ENCODE measurements around the gene SLC35F3. TPM values are rescaled to one million over a fixed set of nuclear protein-coding genes. Genes with fewer than 3 reads are reported as not detected.
"Not testable (repeated sequence)": the region's sequence is repeated elsewhere in the genome, so short reads cannot be mapped to it uniquely, and the experiment has no call there.

Gene SLC35F3
- total RNA-seq (2014; rRNA removed; shearing (Covaris generic)): 7.3 and 8.1 TPM in 2 replicates
- polyA plus RNA-seq (2015; cell fraction: cytosol; rRNA removed): 7.2 and 7.6 TPM in 2 replicates
- polyA plus RNA-seq (2015; cell fraction: nucleus; rRNA removed): 8.0 and 8.2 TPM in 2 replicates

DNA sequence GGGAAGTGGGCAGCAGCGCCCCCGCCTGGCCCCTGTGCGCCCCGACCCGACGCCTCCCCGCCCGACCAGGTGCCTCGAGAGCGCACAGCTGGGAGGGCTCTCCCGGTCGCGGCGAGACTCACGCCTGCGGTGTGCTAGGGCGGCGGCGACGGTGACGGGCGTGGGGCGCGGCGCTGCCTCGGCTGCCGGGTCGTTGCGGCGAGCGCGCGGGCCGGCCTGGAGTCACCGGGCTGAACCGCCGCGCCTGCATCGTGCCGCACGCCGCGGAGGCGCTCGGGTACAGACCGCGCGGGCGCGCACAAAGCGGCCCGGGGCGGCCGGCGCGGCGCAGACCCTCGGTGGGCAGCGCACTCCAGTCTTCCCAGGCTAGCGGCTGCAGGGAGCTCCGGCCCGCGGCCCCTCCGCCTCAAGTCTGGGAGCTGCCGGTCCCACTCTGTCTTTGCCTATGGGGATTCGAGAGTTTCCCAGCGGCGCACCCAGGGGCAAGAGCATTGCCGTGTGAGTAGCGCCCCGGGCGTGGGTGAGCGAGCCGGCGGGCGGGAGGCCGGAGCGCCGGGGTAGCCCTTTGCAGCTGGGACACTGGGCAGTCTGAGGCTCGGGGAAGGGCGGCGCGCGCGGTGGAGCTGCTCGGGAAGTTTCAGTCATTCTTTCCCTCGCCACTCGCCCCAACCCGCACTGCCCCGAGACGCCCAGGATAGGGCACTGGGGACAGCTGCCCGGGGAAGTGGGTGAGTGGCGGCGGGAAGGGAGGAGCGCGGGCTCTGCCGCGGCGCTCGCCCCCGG, at the start of gene SLC35F3:
Gene SLC35F3, plus strand, starts transcription at position 44 of the 783 bp plus-strand sequence.
- peak; percentile 49 for DNase-seq (ENCODE audit: low read depth)

DNA sequence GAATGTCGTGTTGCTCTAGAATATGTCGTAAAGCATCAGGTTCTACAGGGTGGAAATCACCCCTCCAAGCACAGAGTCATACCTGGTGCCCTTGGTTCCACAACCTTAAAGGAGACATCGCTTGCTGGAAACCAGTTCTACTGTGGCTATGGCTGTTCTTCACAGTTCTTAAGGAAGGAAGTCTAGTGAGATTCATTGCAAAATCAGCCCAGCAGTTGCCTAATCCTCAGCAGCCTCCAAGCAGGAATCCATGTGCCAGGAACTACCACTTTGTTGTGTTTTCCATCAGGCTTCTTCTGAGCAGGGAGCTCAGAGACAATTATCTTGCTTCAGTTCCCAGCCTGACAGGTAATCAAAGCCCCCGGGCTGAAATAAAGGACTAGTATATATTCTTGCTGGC, 45.0 kb upstream of the SLC35F3 start:
- no peak for DNase-seq (ENCODE audit: low read depth)

DNA sequence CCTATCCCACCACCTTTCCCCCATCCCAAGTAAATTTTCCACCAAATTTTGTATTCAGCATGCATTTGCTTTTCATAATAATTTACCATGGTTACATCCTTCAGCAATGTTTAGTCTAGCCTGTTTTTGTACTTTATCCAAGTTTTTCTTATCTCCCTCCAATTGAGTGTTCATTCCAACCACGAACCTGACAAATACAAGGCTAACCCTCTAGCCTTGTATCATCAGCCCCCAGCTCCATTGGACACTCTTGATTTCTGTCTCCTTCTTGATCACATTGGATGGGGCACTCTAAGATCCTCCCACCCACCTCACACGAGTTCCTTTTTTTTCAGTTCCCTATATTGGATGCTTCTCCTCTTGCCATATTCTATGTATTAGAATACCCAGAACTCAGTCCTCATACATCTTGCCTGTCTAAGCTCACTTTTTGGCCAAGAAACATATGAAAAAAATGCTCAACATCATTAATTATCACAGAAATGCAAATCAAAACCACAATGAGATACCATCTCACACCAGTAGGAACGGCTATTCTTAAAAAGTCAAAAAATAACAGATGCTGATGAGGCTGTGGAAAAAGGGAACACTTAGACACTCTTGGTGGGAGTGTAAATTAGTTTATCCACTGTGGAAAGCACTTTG, 40.5 kb upstream of the SLC35F3 start:
- no peak for DNase-seq (ENCODE audit: low read depth)

DNA sequence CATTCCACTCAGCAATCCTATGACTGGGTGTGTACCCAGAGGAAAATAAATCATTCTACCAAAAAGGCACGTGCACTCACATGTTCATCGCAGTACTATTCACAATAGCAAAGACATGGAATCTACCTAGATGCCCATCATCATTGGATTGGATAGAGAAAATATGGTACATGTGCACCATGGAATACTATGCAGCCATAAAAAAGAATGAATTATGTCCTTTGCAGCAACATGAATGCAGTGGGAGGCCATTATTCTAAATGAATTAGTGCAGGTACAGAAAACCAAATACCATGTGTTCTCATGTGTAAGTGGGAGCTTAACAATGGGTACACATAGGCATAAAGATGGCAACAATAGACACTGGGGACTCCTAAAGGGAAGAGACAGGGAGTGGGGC, 39.9 kb upstream of the SLC35F3 start:
- no peak for DNase-seq (ENCODE audit: low read depth)

DNA sequence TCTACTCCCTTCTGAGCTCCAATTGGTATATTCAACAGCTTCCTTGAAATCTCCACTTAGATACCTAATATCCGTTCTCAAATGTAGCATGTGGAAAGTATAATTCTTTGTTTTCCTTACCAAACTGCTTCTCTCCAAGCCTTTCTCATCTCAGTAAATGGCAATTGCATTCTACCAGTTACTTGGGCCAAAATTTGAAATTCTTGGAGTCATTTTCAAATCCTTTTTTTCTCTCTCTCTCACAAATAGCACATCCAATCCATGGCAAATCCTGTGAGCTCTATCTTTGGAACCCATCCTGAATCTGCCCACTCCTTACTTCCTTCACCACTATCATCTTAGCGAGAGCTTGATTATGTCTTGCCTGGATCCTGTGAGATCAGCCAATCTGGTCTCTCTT, 39.3 kb upstream of the SLC35F3 start:
- DNase-seq (ENCODE audit: low read depth): no peak

DNA sequence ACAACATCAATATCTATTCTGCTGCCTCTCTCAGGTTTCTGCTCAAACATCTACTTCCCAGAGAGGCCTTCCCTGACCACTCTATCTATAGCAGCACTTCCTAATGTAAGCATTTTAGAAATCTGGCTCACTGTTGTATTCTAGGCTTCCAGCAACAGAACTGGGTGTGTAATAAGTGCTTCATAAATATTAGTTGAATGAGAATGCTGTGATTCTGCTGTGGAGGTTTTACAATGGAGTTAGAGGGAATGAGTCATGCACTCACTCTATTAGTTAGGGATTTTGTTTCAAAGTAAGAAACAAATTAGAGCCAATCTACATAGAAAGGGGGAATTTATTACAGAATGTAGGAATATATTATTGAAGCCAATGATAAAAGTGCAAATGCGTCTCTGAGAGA, 38.6 kb upstream of the SLC35F3 start:
- DNase-seq (ENCODE audit: low read depth): peak; percentile 7

DNA sequence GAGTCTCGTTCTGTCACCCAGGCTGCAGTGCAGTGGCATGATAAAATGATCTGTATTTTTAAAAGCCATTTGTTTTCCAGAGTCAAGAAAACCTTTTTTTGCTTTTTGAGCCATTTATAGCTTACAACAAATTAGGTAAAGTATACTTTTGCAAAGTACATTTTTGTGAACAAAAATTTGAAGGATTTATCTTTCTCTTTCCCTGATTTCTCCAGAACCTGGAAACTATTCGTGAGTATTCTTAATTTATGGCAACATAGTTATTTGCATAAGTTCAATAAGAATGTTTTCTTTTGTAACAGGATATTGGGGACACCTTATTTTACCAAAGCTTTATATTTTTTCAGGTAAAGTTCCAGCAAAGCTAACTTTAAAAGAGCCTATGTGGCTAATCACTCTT, 37.4 kb upstream of the SLC35F3 start:
- no peak for DNase-seq (ENCODE audit: low read depth)

DNA sequence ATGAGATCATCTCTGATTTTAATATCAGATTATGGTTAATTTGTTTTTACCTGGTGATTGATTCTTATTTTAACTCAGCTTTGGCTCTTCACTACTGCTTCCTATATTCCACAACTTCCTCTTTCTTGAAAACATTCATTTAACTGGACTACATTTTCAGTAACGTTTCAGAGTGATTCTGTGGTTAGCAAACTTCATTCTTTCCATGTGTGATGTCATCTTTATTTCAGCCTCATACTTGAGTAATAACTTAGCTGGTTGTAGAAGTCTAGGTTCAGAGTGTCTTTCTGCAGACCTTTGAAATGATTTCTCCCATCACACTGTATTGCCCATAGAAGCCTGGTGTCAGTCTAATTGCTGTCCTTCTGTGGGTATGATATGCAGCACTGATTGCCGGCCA, 36.0 kb upstream of the SLC35F3 start:
- DNase-seq (ENCODE audit: low read depth): peak; percentile 30

DNA sequence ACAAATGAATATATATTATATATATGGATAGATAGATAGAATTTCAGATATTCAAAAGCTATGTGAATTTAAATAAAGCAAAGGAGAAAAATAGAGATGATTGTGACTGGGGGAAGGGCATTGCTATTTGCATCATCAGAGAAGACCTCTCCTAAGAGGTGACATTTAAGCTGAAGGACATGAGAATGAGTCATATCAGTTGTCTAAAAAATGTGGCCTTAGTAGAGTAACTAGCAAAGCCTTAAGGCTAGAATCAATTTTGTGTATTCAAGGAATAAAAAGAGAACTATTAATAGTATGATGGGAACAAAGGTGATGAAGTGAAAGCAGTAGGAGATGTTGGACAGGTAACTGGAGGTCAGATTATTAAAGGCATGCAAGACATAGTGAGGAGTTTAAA, 34.8 kb upstream of the SLC35F3 start:
- no peak for DNase-seq (ENCODE audit: low read depth)

DNA sequence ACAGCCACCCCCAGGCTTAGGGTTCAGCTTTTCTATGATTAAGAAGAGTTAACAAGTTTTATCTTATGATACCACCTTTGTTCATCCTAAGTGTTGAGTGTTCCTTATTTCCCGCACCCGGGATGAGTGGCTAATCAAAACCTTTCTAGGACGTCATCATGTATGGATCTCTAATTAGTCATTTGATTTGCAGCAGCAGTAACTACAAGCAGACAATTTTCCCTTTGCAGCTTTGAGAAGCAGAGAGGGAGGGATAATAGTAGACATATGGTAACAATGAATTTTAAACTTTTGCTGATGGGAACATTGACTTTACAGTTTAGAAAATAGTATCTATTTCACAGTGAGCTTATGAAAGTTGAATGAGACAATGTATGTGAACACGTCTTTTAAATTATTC, 30.8 kb upstream of the SLC35F3 start:
- no peak for DNase-seq (ENCODE audit: low read depth)

DNA sequence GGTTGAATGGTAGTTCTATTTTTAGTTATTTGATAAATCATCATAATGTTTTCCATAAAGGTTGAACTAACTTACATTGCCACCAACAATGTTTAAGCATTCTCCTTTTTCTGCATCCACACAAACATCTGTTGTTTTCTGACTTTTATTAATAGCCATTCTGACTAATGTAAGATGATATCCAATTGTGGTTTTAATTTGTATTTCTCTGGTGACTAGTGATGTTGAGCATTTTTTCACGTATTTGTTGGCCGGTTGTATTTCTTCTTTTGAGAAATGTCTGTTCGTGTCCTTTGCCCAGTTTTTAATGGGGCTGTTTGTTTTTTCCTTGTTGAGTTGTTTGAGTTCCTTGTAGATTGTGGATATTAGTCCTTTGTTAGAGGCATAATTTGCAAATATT, 24.6 kb upstream of the SLC35F3 start:
- peak; percentile 11 for DNase-seq (ENCODE audit: low read depth)

DNA sequence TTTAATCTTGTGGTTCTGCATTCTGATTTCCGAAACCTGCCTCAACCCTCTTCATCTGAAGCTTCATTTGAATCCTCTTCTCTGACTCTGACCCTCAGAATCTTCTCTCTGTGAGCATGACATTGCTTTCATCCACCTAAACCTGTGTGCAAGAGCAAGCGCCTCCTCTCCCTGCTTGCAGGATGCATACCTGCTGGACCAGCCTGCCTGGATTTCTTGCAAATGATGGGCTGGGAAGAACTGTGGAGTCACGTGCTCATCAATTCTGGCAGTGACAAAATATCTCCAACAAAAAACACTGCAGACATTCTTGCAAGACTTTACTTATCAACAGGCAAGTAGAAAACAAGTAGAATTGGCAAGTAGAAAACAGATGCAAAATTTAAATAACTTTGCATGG, 20.8 kb upstream of the SLC35F3 start:
- DNase-seq (ENCODE audit: low read depth): no peak

DNA sequence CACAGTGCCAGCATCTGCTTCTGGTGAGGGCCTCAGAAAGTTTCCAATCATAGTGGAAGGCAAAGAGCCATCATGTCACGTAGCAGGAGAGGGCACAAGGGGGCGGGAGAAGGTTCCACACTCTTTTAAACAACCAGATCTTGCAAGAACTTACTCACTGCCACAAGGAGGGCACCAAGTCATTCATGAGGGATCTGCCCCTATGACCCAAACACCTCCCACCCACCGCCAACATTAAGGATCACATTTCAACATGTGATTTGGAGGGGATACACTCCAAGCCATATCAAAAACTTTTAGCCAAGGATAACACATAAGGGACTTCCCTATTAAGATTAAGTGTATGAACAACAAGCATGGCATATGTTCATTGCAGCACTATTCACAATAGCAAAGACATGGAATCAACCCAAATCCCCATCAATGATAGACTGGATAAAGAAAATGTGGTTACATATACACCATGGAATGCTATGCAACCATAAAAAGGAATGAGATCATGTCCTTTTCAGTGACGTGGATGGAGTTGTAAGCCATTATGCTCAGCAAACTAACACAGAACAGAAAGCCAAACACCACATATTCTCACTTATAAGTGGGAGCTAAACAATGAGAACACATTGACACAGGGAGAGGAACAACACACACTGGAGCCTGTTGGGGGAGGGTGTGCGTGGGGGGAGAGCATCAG, 19.9 kb upstream of the SLC35F3 start:
- DNase-seq (ENCODE audit: low read depth): peak; percentile 70

DNA sequence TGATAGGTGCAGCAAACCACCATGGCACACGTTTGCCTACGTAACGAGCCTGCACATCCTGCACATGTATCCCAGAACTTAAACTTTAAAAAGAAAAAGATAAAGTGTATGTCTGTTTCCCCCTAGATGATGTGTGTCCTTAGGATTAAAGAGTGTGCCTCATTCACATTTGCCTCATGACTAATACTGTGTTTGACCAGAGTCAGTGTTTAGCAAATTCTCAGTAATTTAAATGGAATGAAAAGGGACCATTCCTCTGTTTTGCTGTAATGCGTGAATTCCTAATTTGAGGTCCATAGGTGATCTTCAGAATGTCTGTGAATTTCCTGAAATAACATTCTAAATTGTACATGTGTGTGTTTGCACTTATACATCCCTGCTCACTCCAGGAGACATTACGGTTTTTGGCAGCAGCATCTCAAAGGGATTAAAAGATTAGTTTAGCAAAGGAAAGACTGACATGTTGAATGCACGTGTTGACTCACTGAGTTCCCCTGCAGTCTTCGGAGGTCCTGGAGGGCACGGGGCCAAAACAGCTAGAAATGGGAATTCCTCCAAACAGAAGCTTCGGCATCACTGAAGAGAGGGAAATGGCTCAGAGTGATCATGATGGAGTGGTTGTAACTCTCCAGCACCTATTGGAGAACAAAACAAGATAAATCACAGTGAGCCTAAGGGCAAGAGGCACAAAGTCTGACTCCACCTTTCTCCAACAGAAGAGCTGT, 19.1 kb upstream of the SLC35F3 start:
- peak; percentile 81 for DNase-seq (ENCODE audit: low read depth)

DNA sequence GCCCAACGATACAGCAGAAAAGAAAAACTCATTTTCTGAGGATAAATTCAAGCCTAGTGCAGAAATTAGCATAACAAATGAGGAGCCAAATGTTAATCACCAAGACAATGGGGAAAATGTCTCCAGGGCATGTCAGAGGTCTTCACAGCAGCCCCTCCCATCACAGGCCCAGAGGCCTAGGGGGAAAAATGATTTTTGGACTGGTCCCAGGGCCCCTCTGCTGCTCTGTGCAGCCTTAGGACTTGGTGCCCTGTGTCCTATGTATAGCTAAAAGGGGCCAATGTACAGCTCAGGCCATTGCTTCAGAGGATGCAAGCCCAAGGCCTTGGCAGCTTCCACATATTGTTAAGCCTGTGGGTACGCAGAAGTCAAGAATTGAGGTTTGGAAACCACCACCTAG, 13.3 kb upstream of the SLC35F3 start:
- DNase-seq (ENCODE audit: low read depth): not testable (repeated sequence)

DNA sequence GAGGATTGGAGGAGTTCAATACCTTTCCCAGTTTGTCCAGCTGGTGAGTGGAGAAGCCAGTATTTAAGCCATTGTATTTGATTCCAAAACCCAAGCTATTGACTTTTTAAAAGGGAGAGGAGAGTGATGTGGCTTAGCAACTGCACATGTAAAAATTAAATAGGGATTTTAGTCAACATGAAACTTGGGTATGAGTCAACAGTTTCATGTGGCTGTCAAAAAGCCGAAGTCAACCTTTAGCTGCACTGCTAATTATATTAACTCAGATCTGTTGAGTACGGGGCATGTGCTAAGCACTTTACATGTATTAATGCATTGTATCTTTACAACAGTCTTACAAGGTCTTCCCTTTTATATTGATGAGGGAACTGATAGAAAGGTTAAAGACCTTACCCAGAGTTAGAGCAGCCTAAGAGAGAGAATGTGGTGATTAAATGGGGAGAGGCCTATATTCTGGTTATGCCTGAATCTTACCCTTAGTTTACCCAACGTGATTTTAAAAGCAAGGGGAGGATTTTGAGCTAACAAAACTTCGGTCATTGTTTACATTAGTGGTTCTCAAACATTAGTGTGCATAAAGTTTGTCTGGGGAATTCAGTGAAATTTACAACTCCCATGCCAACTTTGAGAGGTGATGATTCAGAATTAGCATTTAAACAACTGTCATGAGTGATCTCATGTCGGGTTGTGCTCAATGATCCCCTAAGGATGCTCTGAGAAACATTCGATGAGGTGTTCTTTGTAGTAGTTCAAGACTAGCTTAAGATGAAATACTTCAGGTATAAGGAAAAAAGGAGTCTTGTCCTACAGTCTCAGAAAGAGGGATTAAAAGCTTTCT, 6.9 kb upstream of the SLC35F3 start:
- DNase-seq (ENCODE audit: low read depth): no peak

DNA sequence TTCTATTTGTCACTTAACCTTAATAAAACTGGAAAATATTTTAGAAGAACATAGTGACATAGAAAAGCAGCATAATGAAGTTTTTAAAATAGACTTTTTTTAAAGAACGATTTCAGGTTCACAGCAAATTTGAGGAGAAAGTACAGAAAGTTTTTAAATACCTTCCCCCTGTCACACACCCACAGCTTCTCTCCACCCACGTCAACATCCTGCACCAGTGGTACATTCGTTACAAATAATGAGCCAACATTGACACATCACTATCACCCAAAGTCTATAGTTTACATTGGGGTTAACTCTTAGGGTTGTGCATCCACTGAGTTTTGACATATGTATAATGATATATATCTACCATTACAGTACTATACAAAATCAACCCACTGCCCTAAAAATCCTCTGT, 3.0 kb upstream of the SLC35F3 start:
- no peak for DNase-seq (ENCODE audit: low read depth)

DNA sequence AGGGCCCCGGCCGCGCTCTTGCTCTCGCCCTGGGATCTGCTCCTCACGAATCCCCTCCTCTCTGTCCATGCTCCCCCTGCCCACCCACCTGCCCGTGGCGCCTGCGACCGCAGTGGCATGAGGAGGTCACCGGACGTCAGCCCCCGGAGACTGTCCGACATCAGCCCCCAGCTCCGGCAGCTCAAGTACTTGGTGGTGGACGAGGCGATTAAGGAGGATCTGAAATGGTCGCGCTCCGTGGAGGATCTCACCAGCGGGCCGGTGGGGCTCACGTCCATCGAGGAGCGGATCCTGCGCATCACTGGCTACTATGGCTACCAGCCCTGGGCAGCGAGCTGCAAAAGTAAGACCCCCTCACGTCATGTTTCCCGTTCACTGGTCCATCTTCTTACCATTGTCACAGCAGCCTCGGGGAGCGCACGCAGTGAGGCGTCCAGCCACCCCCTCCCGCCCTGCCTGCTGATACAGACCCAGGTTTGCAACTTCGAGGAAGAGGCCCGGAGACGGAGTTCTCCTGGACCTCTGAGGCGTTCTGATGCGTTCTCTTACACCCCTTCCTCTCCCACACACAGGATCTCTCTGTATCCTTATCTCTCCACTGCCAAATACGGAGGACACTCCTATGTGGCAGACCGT, 1.1 kb downstream of the SLC35F3 start:
- peak; percentile 28 for DNase-seq (ENCODE audit: low read depth)

DNA sequence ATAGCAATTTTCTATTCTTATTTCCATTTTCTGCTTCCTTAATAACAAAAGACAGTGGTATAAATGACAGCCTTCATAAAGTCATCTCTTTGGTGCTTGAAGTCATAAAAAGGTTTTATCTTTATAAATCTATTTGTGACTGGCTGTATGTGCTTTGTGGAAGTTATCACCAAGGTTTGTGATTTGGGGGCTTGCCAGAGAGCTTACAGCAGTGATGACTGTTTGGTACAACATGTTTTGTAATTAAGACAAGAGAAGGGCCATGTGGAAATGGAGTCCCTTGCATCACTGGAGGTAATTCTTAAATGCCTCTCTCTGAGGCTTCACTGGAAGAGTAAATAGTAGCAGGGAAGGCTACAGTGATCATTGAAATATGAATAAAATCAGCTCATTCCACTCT, 2.7 kb downstream of the SLC35F3 start:
- DNase-seq (ENCODE audit: low read depth): no peak

DNA sequence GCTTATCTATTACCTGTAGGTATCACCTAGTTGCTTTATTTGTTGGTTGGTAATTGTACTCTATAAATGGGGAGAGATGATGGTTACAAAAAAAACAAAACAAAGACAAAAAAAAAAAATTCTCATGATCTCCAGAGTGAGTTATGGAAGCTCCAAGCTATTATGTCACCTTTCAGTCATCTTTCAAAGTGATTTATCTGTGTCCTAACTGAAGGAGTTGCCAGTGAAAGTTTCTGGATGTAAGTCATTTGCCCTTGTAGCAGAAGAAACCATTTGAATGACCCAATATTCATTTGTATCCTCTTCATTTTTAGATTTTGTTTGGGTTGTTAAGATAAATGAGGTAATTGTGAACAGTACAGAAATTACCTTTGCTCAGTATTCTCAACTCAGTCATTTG, 3.6 kb downstream of the SLC35F3 start:
- no peak for DNase-seq (ENCODE audit: low read depth)

Data from HT1080 (cell line).